ENCODE measurements around the gene RPS6KA2.
"Not testable (repeated sequence)": the region's sequence is repeated elsewhere in the genome, so short reads cannot be mapped to it uniquely, and the experiment has no call there.

RPS6KA2 gene

GRCh38 chr6:166386111-166386510 is 240.9 kb downstream of the RPS6KA2 start:
- H3K4me3 ChIP-seq (ENCODE audit: low read depth, low read length) = no peak overlapping the region
- DNase-seq (ENCODE audit: low read depth) = no peak
- no peak for TF ChIP-seq CTCF (IDR thresholded peaks at IDR 0.05; ENCODE audit: control insufficient read depth, extremely low read depth, insufficient read depth)

GRCh38 chr6:166383802-166384363 is 243.2 kb downstream of the RPS6KA2 start:
- not testable (repeated sequence) for DNase-seq (ENCODE audit: low read depth)
- H3K4me3 ChIP-seq (ENCODE audit: low read depth, low read length) = peak overlapping the region; percentile 80

GRCh38 chr6:166382933-166383801 is 243.9 kb downstream of the RPS6KA2 start, which contains the start of gene MPC1:
Gene MPC1 (minus strand): TSS chr6:166382940. CDS start chr6:166382876, 64 bp downstream.
- no peak for TF ChIP-seq CTCF (IDR thresholded peaks at IDR 0.05; ENCODE audit: control insufficient read depth, extremely low read depth, insufficient read depth)
- peak; percentile 74 for DNase-seq (ENCODE audit: low read depth)
- peak within 1 kb of the TSS; percentile 80 for H3K4me3 ChIP-seq (ENCODE audit: low read depth, low read length)

- H3K4me3 ChIP-seq (ENCODE audit: low read depth, low read length) = peak overlapping the region; percentile 80
- no peak for DNase-seq (ENCODE audit: low read depth)
- TF ChIP-seq CTCF (IDR thresholded peaks at IDR 0.05; ENCODE audit: control insufficient read depth, extremely low read depth, insufficient read depth) = no peak
These were observed 244.5 kb downstream of the RPS6KA2 start for GRCh38 chr6:166382500-166382932.

- DNase-seq (ENCODE audit: low read depth) = peak; percentile 33
- H3K4me3 ChIP-seq (ENCODE audit: low read depth, low read length) = peak overlapping the region; percentile 80
- TF ChIP-seq CTCF (IDR thresholded peaks at IDR 0.05; ENCODE audit: control insufficient read depth, extremely low read depth, insufficient read depth) = peak; percentile 96
These were observed 245.1 kb downstream of the RPS6KA2 start for GRCh38 chr6:166381733-166382499.

GRCh38 chr6:166381381-166381732 is 245.7 kb downstream of the RPS6KA2 start:
- no peak for DNase-seq (ENCODE audit: low read depth)
- no peak for TF ChIP-seq CTCF (IDR thresholded peaks at IDR 0.05; ENCODE audit: control insufficient read depth, extremely low read depth, insufficient read depth)

GRCh38 chr6:166379800-166380199 is 247.3 kb downstream of the RPS6KA2 start:
- peak overlapping the region; percentile 30 for H3K4me3 ChIP-seq (ENCODE audit: low read depth, low read length)
- peak; percentile 58 for DNase-seq (ENCODE audit: low read depth)
- no peak for TF ChIP-seq CTCF (IDR thresholded peaks at IDR 0.05; ENCODE audit: control insufficient read depth, extremely low read depth, insufficient read depth)

More at GRCh38 chr6:166381381-166381732, 245.7 kb downstream of the RPS6KA2 start:
- peak overlapping the region; percentile 80 for H3K4me3 ChIP-seq (ENCODE audit: low read depth, low read length)

Measured in LNCaP clone FGC (cell line).